AG09309 (cell line): ENCODE measurements around the gene ITGB5.

Experiments used
- DNase-seq: peaks from one replicate; pipeline ENCODE4 v3.0.0-alpha.2; 2010; ENCODE audit warnings: low read depth
- H3K4me3 ChIP-seq: 2 replicates; pipeline ENCODE4 v1.5.1; 2011; ENCODE audit warnings: mild to moderate bottlenecking, low read depth, low read length, moderate library complexity; ENCODE audit not compliant: control insufficient read depth
- CTCF ChIP-seq: IDR thresholded peaks from 2 replicates; pipeline ENCODE4 v1.5.1; 2011; ENCODE audit warnings: mild to moderate bottlenecking, low read depth, low read length, inconsistent platforms; ENCODE audit not compliant: insufficient read depth, control insufficient read depth; ENCODE audit errors: missing control alignments

Gene ITGB5

GRCh38 chr3:124847863-124848262, 39.3 kb downstream of the ITGB5 start:
- no peak for TF ChIP-seq CTCF
- no peak overlapping the region for H3K4me3 ChIP-seq
- no peak for DNase-seq

- no peak overlapping the region for H3K4me3 ChIP-seq
- no peak for TF ChIP-seq CTCF
- DNase-seq = no peak
Measured at GRCh38 chr3:124847051-124847450, 40.1 kb downstream of the ITGB5 start.

GRCh38 chr3:124846189-124846588, 41.0 kb downstream of the ITGB5 start:
- H3K4me3 ChIP-seq = no peak overlapping the region
- peak; percentile 57 for DNase-seq
- no peak for TF ChIP-seq CTCF

GRCh38 chr3:124845406-124845805, 41.8 kb downstream of the ITGB5 start:
- H3K4me3 ChIP-seq = no peak overlapping the region
- peak; percentile 90 for DNase-seq
- TF ChIP-seq CTCF = no peak

- no peak for DNase-seq
- no peak for TF ChIP-seq CTCF
- H3K4me3 ChIP-seq = no peak overlapping the region
Measured at GRCh38 chr3:124843506-124844177, 43.5 kb downstream of the ITGB5 start.

GRCh38 chr3:124843047-124843446, 44.1 kb downstream of the ITGB5 start:
- no peak overlapping the region for H3K4me3 ChIP-seq
- TF ChIP-seq CTCF = no peak
- no peak for DNase-seq
